Stomach (tissue), 9 donors: ENCODE results near the gene OR6B3. TPM values are rescaled to one million over a fixed set of nuclear protein-coding genes. Genes with fewer than 3 reads are reported as not detected.
"Not testable (repeated sequence)": the region's sequence is repeated elsewhere in the genome, so short reads cannot be mapped to it uniquely, and the experiment has no call there.

Source experiments
- DNase-seq, 2 donors: peaks; one replicate each; pipeline versions ENCODE4 v3.0.0 to v3.0.0-alpha.2; 2013 to 2019
- H3K27ac ChIP-seq, 5 donors: fragments of 200-600 bp in 4 of 5; sonication (generic) in 4 of 5; one replicate each; pipeline ENCODE4 v1.5.1; 2013 to 2019; ENCODE audit warnings: mild to moderate bottlenecking in 1 of 5, moderate library complexity in 1 of 5
- H3K27me3 ChIP-seq, 3 donors: fragments of 200-600 bp; sonication (generic); one replicate each; pipeline ENCODE4 v1.5.1; 2017 to 2019; ENCODE audit warnings: mixed run types in 1 of 3
- H3K36me3 ChIP-seq, 4 donors: fragments of 200-600 bp; sonication (generic); 1 replicate in 3 of 4; 2 replicates in 1 of 4; pipeline ENCODE4 v1.5.1; 2016 to 2019
- H3K4me1 ChIP-seq, 4 donors: fragments of 200-600 bp; sonication (generic); one replicate each; pipeline ENCODE4 v1.5.1; 2016 to 2019
- H3K4me3 ChIP-seq, 4 donors: fragments of 200-600 bp; sonication (generic) in 3 of 4; one replicate each; pipeline ENCODE4 v1.5.1; 2016 to 2019; ENCODE audit warnings: mild to moderate bottlenecking in 1 of 4
- H3K9me3 ChIP-seq, 4 donors: fragments of 200-600 bp; sonication (generic); one replicate each; pipeline ENCODE4 v1.5.1; 2016 to 2019
- CTCF ChIP-seq, 7 experiments: fragments of 450-650 bp in 4 of 7; fragments of 200-600 bp in 3 of 7; sonication (generic) in 3 of 7; IDR thresholded peaks; one replicate each; pipeline ENCODE4 v1.5.1; 2016 to 2019; ENCODE audit warnings: antibody characterized with exemption in 7 of 7, control low read depth in 2 of 7, mild to moderate bottlenecking in 1 of 7
- EP300 ChIP-seq: sonication (generic); formaldehyde crosslinking; IDR thresholded peaks from one replicate; pipeline ENCODE4 v1.6.1; 2017; ENCODE audit warnings: antibody characterized with exemption
- POLR2A ChIP-seq, 4 donors: fragments of 450-650 bp; IDR thresholded peaks; one replicate each; pipeline ENCODE4 v1.6.1; 2016; ENCODE audit warnings: antibody characterized with exemption in 4 of 4, control low read depth in 2 of 4, mild to moderate bottlenecking in 1 of 4, moderate library complexity in 1 of 4
- POLR2AphosphoS5 ChIP-seq, 3 donors: sonication (generic); formaldehyde crosslinking; IDR thresholded peaks; one replicate each; pipeline ENCODE4 v1.6.1; 2016; ENCODE audit warnings: antibody characterized with exemption in 3 of 3
- WGBS, 5 donors: extraction: QIAGEN DNeasy Blood & Tissue Kit in 3 of 5; methylation state at CpG; one replicate each; pipeline versions ENCODE4 v1.1.5 to v1.1.7; 2013 to 2018; 5-methylcytosine and 5-hydroxymethylcytosine counted together
- intact Hi-C: fragments of 100-400 bp; cut with DNase I; formaldehyde crosslinking; loops from one replicate; pipeline ENCODE4 v1.15.1; 2023; ENCODE audit warnings: low total_unique reads
- polyA plus RNA-seq, 3 donors: library from polyadenylated mRNA; stranded (reverse); fragments of 200-250 nt; gene quantifications; one replicate each; pipeline ENCODE4 v1.2.3, GENCODE V29; 2013
- total RNA-seq, 5 donors: library from RNA; depleted of rRNA; stranded (reverse); fragments of >200 nt; gene quantifications; one replicate each; pipeline versions ENCODE4 v1.1.0 to v1.2.3, GENCODE V29; 2014 to 2016
- donor health status: healthy with polysubstance abuse.
- donor health status: Bipolar disorder and iron deficiency.
- donor health status: healthy.

OR6B3 gene
- total and polyA plus RNA-seq, 8 donors = not detected

DNA sequence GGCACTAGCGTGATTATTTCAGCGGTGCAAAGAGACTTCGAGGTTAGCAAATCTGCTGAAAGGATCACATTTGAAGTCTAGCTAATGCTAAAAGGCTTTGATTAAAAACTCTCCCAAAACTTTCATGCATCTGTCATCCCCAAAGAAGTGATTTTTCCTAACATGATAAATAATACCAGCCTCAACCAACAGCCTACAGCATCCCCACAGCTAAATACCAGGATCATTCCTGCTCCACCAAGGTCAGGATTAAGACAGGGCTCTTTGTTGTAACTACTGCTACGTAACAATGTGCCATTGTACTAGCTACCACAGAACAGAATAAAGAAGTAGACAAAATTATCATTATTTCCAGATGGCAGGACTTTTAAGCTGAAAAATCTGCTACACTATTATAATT is 1.6 kb downstream of the OR6B3 start:
- no peaks in the 10 kb centered on the region for H3K4me1 ChIP-seq
- 66 to 83% (median 77%) methylated on average over 4 of the region's 4 CpGs for WGBS, 5 donors
- no peak for DNase-seq
- H3K27ac ChIP-seq = no peak overlapping the region
- no peaks in the 10 kb centered on the region for H3K36me3 ChIP-seq
- H3K4me3 ChIP-seq = no peak overlapping the region
- TF ChIP-seq CTCF (IDR thresholded peaks at IDR 0.05) (no peak), EP300 (no peak), POLR2AphosphoS5 (IDR thresholded peaks at IDR 0.05) (no peak), POLR2A (IDR thresholded peaks at IDR 0.05) (no peak)
- H3K27me3 ChIP-seq = peaks cover 11 to 83% (median 41%) of the 10 kb centered on the region in 3 donors
- intact Hi-C loops = no loop called here
- no peaks in the 10 kb centered on the region for H3K9me3 ChIP-seq

- Histone ChIP-seq H3K4me1 (no peaks in the 10 kb centered on the region), H3K4me3 (no peak overlapping the region), H3K27ac (no peak overlapping the region), H3K36me3 (no peaks in the 10 kb centered on the region), H3K27me3 (peaks cover 11 to 76% (median 26%) of the 10 kb centered on the region in 3 donors), H3K9me3 (no peaks in the 10 kb centered on the region)
- DNase-seq = no peak
- 73 to 80% (median 77%) methylated on average over 12 of the region's 12 CpGs for WGBS, 5 donors
- TF ChIP-seq EP300 (no peak), CTCF (IDR thresholded peaks at IDR 0.05) (no peak), POLR2AphosphoS5 (IDR thresholded peaks at IDR 0.05) (no peak), POLR2A (IDR thresholded peaks at IDR 0.05) (no peak)
- intact Hi-C loops = no loop called here
These were observed 3.0 kb downstream of the OR6B3 start for GRCh38 chr2:240050278-240050677.

DNA sequence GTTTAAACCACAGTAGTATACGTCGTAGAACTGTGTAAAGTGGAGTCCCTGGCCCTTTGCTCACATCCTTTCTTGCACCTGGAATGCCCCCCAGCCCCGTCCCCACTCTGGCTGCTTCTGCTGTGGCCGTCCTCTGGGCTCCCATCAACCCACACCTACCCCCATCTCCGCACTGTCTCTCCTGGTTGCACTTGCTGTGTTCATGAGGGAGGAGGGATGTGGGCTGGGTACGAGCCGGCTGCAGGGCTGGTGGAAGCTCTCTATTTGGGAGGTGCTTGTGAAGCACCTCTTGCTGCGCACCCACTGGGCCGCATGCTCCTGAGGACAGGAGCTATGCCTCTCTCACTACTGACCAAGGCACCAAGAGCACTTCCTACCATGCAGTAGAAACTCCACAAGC is 5.1 kb downstream of the OR6B3 start:
- H3K4me3 ChIP-seq = no peak overlapping the region
- H3K9me3 ChIP-seq = no peaks in the 10 kb centered on the region
- WGBS, 5 donors = 65 to 74% (median 70%) methylated on average over 9 of the region's 9 CpGs
- intact Hi-C loops = no loop called here
- H3K27me3 ChIP-seq = peaks cover 0 to 72% (median 6%) of the 10 kb centered on the region in 3 donors
- H3K4me1 ChIP-seq = no peaks in the 10 kb centered on the region
- H3K36me3 ChIP-seq = no peaks in the 10 kb centered on the region
- H3K27ac ChIP-seq = no peak overlapping the region
- no peak for TF ChIP-seq CTCF (IDR thresholded peaks at IDR 0.05)
- no peak for TF ChIP-seq POLR2A (IDR thresholded peaks at IDR 0.05)
- no peak for TF ChIP-seq EP300
- TF ChIP-seq POLR2AphosphoS5 (IDR thresholded peaks at IDR 0.05) = no peak
- DNase-seq = no peak

DNA sequence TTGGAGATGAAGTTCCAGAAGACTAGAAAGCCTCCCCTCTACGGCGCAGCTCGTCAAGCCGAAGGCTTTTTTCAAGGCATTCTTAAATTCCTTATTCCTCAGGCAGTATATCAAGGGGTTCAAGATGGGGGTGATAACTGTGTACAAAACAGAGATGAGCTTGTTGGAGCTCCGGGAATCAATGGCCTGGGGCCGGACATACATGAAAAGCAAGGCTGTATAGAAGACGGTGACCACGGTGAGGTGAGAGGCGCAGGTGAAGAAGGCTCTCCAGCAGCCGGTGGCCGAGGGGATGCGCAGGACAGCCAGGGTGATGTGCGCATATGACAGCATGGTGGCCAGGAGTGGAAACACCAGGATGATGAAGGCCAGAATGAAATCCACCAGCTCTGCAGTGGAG is 8.2 kb downstream of the OR6B3 start:
- no peaks in the 10 kb centered on the region for H3K36me3 ChIP-seq
- intact Hi-C loops = no loop called here
- no peak for DNase-seq
- WGBS, 5 donors = 87 to 96% (median 92%) methylated on average over 12 to 13 of the region's 13 CpGs
- H3K27ac ChIP-seq = no peak overlapping the region
- H3K4me3 ChIP-seq = no peak overlapping the region
- peaks cover 0 to 75% (median 5%) of the 10 kb centered on the region in 3 donors for H3K27me3 ChIP-seq
- no peak for TF ChIP-seq POLR2A (IDR thresholded peaks at IDR 0.05)
- TF ChIP-seq POLR2AphosphoS5 (IDR thresholded peaks at IDR 0.05) = no peak
- no peak for TF ChIP-seq CTCF (IDR thresholded peaks at IDR 0.05)
- TF ChIP-seq EP300 = no peak
- no peaks in the 10 kb centered on the region for H3K4me1 ChIP-seq
- no peaks in the 10 kb centered on the region for H3K9me3 ChIP-seq

DNA sequence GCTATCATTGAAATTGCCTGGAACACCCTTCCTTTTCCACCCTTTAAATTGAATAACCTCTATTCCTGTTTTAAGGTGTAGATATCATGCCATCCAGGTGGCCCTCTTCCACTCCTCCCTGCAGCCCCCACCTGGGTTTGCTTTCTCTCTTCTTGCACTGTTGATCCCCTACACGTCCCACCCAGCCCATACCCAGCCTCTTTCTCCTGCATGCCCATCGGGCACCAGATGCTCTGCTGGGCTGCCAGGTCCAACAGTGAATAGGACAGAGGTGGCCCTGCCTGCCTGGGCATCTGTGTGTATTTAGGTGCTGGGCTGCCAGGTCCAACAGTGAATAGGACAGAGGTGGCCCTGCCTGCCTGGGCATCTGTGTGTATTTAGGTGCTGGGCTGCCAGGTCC is 9.2 kb downstream of the OR6B3 start:
- intact Hi-C loops = not testable (repeated sequence)

More for the DNA sequence above, 9.2 kb downstream of the OR6B3 start:
- H3K9me3 ChIP-seq, DNase-seq, H3K4me1 ChIP-seq, H3K36me3 ChIP-seq, H3K27ac ChIP-seq, H3K4me3 ChIP-seq: not testable (repeated sequence)
- WGBS, 5 donors = 56 to 73% (median 64%) methylated on average over 2 of the region's 2 CpGs
- H3K27me3 ChIP-seq = peaks cover 0 to 77% (median 5%) of the 10 kb centered on the region in 3 donors
